ENCODE measurements around the gene FLRT3.

Gene FLRT3

GRCh38 chr20:14334306-14334930 lies 3.0 kb downstream of the FLRT3 start:
- H3K4me3 ChIP-seq (ENCODE audit: low read depth, low read length), result no peak overlapping the region
- no peak for DNase-seq (ENCODE audit: low read depth, low spot score)

GRCh38 chr20:14333721-14334120 lies 3.7 kb downstream of the FLRT3 start:
- H3K4me3 ChIP-seq (ENCODE audit: low read depth, low read length), result no peak overlapping the region
- DNase-seq (ENCODE audit: low read depth, low spot score), result no peak
- TF ChIP-seq CTCF (IDR thresholded peaks at IDR 0.05; ENCODE audit: insufficient read depth, low read length, missing control alignments), result no peak
- ChIA-PET POLR2A (no interaction called here), CTCF (interaction anchor here (1.7 kb wide), 1 partner anchor 11 kb away, joined by 3 read pairs; no protein-coding TSS in a partner anchor)

More at GRCh38 chr20:14334306-14334930, 3.0 kb downstream of the FLRT3 start:
- ChIA-PET POLR2A (no interaction called here), CTCF (interaction anchor here (1.7 kb wide), 1 partner anchor 12 kb away, joined by 3 read pairs; no protein-coding TSS in a partner anchor)
- TF ChIP-seq CTCF (IDR thresholded peaks at IDR 0.05; ENCODE audit: insufficient read depth, low read length, missing control alignments), result peak; percentile 22

- POLR2A ChIA-PET, result no interaction called here
- CTCF ChIA-PET, result no interaction called here
- no peak for DNase-seq (ENCODE audit: low read depth, low spot score)
- H3K4me3 ChIP-seq (ENCODE audit: low read depth, low read length), result no peak overlapping the region
- TF ChIP-seq CTCF (IDR thresholded peaks at IDR 0.05; ENCODE audit: insufficient read depth, low read length, missing control alignments), result no peak
These were observed 4.5 kb downstream of the FLRT3 start for GRCh38 chr20:14332866-14333265.

GRCh38 chr20:14331646-14332045 lies 5.8 kb downstream of the FLRT3 start:
- ChIA-PET CTCF (no interaction called here), POLR2A (no interaction called here)
- TF ChIP-seq CTCF (IDR thresholded peaks at IDR 0.05; ENCODE audit: insufficient read depth, low read length, missing control alignments), result no peak
- no peak for DNase-seq (ENCODE audit: low read depth, low spot score)
- no peak overlapping the region for H3K4me3 ChIP-seq (ENCODE audit: low read depth, low read length)

- CTCF ChIA-PET, result no interaction called here
- DNase-seq (ENCODE audit: low read depth, low spot score), result no peak
- POLR2A ChIA-PET, result no interaction called here
- H3K4me3 ChIP-seq (ENCODE audit: low read depth, low read length), result no peak overlapping the region
- no peak for TF ChIP-seq CTCF (IDR thresholded peaks at IDR 0.05; ENCODE audit: insufficient read depth, low read length, missing control alignments)
These were observed 17.7 kb downstream of the FLRT3 start for GRCh38 chr20:14319704-14320103.

GRCh38 chr20:14313341-14314020 lies 23.9 kb downstream of the FLRT3 start:
- CTCF ChIA-PET, result no interaction called here
- DNase-seq (ENCODE audit: low read depth, low spot score), result no peak

More at GRCh38 chr20:14313341-14314020, 23.9 kb downstream of the FLRT3 start:
- H3K4me3 ChIP-seq (ENCODE audit: low read depth, low read length), result no peak overlapping the region
- TF ChIP-seq CTCF (IDR thresholded peaks at IDR 0.05; ENCODE audit: insufficient read depth, low read length, missing control alignments), result no peak
- POLR2A ChIA-PET, result no interaction called here
